Endothelial cell (in vitro differentiated cells): ENCODE results near the gene SUPT3H. TPM values are rescaled to one million over a fixed set of nuclear protein-coding genes. Genes with fewer than 3 reads are reported as not detected.

ENCODE experiments used
- DNase-seq: peaks from one replicate; pipeline ENCODE4 v3.0.0; 2021; ENCODE audit warnings: low spot score
- H3K27ac Mint-ChIP-seq: one replicate; pipeline ENCODE4 v1.8.0; 2021; ENCODE audit warnings: mixed read lengths, inconsistent platforms; ENCODE audit not compliant: unreplicated experiment
- H3K27me3 Mint-ChIP-seq: one replicate; pipeline ENCODE4 v1.8.0; 2021; ENCODE audit warnings: mild to moderate bottlenecking, moderate library complexity, mixed read lengths, inconsistent platforms; ENCODE audit not compliant: unreplicated experiment
- H3K36me3 Mint-ChIP-seq: one replicate; pipeline ENCODE4 v1.8.0; 2021; ENCODE audit warnings: mild to moderate bottlenecking, low read depth, mixed read lengths, inconsistent platforms; ENCODE audit not compliant: unreplicated experiment
- H3K4me1 Mint-ChIP-seq: one replicate; pipeline ENCODE4 v1.8.0; 2021; ENCODE audit warnings: mild to moderate bottlenecking, mixed read lengths, inconsistent platforms; ENCODE audit not compliant: unreplicated experiment
- H3K4me3 Mint-ChIP-seq: one replicate; pipeline ENCODE4 v1.8.0; 2021; ENCODE audit warnings: mild to moderate bottlenecking, mixed read lengths, inconsistent platforms; ENCODE audit not compliant: unreplicated experiment
- H3K9me3 Mint-ChIP-seq: one replicate; pipeline ENCODE4 v1.8.0; 2021; ENCODE audit warnings: mixed read lengths, inconsistent platforms; ENCODE audit not compliant: unreplicated experiment
- total RNA-seq: library from RNA; stranded (reverse); fragmentation: NEBNext Ultra II Directional; extraction: Animal tissue kit (Norgen Biotek cat#: 25700); gene quantifications from one replicate; pipeline ENCODE4 v1.2.1, GENCODE V29; 2021; ENCODE audit not compliant: unreplicated experiment
- TF ChIP-seq, protein P1 (sequence below): fragments of 200-600 bp; sonication (generic); IDR thresholded peaks from one replicate; pipeline ENCODE4 v1.5.0; 2021; ENCODE audit warnings: antibody characterized with exemption; ENCODE audit not compliant: unreplicated experiment

Gene SUPT3H
- total RNA-seq, 1 donor from 2014 or later, result 28.5 TPM

DNA sequence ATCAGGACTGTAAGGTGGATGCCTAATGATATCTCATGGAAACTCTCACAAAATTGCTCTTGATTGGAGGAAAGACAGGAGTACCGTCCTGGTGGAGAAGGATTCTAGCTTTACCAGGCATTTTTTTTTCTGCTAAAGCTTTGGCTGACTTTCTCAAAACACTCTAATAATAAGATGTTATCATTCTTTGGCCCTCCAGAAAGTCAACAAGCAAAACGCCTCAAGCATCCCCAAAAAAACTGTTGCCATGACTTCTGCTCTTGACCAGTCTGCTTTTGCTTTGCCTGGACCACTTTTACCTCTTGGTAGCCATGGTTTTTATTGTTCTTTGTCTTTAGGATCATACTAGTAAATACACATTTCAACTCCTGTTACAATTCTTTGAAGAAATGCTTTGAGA is 105.1 kb downstream of the SUPT3H start:
- DNase-seq, result no peak
- no peak overlapping the region for H3K27ac Mint-ChIP-seq
- no peaks in the 10 kb centered on the region for H3K4me1 Mint-ChIP-seq
- H3K36me3 Mint-ChIP-seq, result no peaks in the 10 kb centered on the region
- TF ChIP-seq, protein P1, sequence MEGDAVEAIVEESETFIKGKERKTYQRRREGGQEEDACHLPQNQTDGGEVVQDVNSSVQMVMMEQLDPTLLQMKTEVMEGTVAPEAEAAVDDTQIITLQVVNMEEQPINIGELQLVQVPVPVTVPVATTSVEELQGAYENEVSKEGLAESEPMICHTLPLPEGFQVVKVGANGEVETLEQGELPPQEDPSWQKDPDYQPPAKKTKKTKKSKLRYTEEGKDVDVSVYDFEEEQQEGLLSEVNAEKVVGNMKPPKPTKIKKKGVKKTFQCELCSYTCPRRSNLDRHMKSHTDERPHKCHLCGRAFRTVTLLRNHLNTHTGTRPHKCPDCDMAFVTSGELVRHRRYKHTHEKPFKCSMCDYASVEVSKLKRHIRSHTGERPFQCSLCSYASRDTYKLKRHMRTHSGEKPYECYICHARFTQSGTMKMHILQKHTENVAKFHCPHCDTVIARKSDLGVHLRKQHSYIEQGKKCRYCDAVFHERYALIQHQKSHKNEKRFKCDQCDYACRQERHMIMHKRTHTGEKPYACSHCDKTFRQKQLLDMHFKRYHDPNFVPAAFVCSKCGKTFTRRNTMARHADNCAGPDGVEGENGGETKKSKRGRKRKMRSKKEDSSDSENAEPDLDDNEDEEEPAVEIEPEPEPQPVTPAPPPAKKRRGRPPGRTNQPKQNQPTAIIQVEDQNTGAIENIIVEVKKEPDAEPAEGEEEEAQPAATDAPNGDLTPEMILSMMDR, result no peak
- no peaks in the 10 kb centered on the region for H3K9me3 Mint-ChIP-seq
- H3K27me3 Mint-ChIP-seq, result peaks cover 2% of the 10 kb centered on the region
- H3K4me3 Mint-ChIP-seq, result no peak overlapping the region

DNA sequence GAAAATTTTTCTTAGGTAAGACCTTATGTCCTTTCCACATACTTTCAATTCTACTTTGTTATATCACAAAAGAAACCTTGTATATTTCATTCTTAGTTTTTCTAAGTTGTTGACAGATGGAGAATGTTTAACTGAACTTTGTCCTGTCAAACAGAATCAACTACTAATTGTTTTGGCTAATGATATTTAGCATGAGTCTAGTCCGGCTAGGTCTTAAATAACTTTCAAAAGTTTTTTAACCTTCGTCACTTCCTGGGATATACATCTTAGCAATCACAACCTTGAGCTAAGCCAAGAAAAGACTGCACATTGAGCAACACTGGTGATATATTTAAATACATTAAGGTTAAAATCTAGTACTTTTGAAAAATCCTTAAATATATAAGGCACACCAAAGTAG is 112.5 kb downstream of the SUPT3H start:
- Mint-ChIP-seq H3K4me3 (no peak overlapping the region), H3K27ac (no peak overlapping the region), H3K27me3 (peaks cover 1% of the 10 kb centered on the region), H3K9me3 (no peaks in the 10 kb centered on the region), H3K36me3 (no peaks in the 10 kb centered on the region), H3K4me1 (no peaks in the 10 kb centered on the region)
- DNase-seq, result no peak
- TF ChIP-seq, protein P1, result no peak

DNA sequence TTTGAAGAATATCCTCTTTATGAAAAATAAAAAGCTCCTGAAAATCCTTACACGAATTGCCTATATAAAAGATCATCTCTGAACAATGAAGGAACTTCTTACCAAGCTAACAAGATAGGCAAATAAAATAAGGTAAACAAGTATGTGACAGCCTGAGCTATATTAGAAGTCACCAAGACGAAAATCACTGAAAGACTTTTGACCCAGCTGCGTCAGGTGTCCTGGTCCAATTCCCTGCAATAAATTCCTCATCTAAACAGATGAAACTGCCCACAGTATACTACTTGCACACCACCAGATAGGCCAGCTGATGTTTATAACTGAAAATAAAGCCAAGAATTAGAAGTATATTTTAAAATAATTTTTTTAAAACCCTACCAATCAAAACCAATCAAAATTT is 117.0 kb downstream of the SUPT3H start:
- Mint-ChIP-seq H3K27ac (no peak overlapping the region), H3K27me3 (peaks cover 1% of the 10 kb centered on the region), H3K9me3 (no peaks in the 10 kb centered on the region), H3K4me3 (no peak overlapping the region), H3K4me1 (no peaks in the 10 kb centered on the region), H3K36me3 (no peaks in the 10 kb centered on the region)
- DNase-seq, result no peak
- TF ChIP-seq, protein P1, result no peak

DNA sequence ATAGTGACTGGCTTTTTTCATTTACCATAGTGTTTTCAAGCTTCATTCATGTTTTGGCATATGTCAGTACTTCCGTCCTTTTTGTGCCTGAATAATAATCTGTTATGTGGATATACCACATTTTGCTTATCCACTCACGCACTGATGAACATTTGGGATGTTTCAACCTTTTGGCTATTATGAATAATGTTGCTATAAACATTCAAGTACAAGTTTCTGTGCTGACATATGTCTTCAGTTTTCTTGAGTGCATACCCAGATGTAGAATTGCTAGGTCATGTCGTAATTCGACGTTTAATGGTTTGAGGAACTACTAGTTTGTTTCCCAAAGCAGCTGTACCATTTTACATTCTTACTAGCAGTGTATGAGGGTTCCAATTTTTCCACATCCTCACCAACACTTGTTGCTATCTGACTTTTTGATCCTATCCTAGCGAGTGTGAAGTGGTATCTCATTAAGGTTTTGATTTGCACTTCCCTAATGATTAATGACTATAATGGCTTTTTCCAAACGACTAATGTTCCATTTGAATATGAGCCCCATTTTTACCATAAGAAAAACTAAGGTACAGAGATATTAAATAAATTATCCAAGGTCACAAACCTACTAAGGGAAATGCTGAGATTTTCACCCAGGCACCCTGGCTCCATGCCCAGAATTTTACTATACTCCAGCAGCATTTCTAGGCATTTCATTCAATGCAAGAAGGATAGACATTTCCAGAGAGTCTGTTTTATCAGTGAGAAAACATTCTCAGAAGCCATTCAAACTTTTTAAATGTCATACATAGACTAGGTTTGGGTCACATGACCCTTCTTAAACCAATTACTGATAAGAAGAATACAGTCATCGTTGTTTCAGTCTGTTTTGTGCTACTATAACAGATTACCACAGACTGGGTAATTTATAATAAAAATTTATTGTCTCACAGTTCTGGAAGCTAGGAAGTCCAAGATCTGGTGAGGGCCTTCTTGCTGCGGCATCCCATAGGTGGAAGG is 120.7 kb downstream of the SUPT3H start:
- no peak for DNase-seq
- Mint-ChIP-seq H3K27me3 (no peaks in the 10 kb centered on the region), H3K4me1 (no peaks in the 10 kb centered on the region), H3K4me3 (no peak overlapping the region), H3K36me3 (no peaks in the 10 kb centered on the region), H3K9me3 (no peaks in the 10 kb centered on the region), H3K27ac (no peak overlapping the region)
- TF ChIP-seq, protein P1, result no peak

DNA sequence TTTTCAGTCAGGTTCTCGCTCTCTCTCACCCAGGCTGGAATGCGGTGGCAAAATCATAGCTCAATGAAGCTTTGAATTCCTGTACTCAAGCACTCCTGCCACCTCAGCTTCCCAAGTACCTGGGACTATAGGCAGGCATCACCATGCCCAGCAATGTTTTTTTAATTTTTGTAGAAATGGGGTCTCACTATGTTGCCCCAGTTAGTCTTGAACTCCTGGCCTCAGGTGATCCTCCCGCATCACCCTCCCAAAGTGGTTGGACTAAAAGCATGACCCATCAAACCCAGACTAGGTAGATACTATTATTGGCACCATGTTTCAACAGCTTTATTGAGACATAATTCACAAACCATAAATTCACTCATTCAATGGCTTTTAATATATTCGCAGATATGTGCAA is 122.3 kb downstream of the SUPT3H start:
- no peak overlapping the region for H3K27ac Mint-ChIP-seq
- TF ChIP-seq, protein P1, result no peak
- no peak for DNase-seq
- H3K4me3 Mint-ChIP-seq, result no peak overlapping the region
- H3K9me3 Mint-ChIP-seq, result no peaks in the 10 kb centered on the region
- no peaks in the 10 kb centered on the region for H3K36me3 Mint-ChIP-seq
- no peaks in the 10 kb centered on the region for H3K27me3 Mint-ChIP-seq
- H3K4me1 Mint-ChIP-seq, result no peaks in the 10 kb centered on the region
